K562 (cell line): ENCODE data around the gene ADORA1. TPM values are rescaled to one million over a fixed set of nuclear protein-coding genes. Genes with fewer than 3 reads are reported as not detected.

Experiments
- ATAC-seq: fragments of 200-7000 bp; cut with Tn5 transposase; 3 replicates; pipeline ENCODE4 v1.9.1; 2020; ENCODE audit warnings: moderate library complexity
- BruUV-seq: library from RNA; stranded (reverse); fragments of 400-500 nt; replicated peaks from 2 replicates; lab custom pipeline; 2021; lab: Mats Ljungman, UMichigan
- CTCF ChIA-PET: fragments of 300-600 bp; formaldehyde crosslinking; extraction: SDS; loops from one replicate; lab custom pipeline; 2021; ENCODE audit warnings: low intra/inter-chr PET ratio; lab: Yijun Ruan, JAX
- POLR2A ChIA-PET: fragments of 300-600, 350-650 bp; sonication (Branson Sonifier 250); formaldehyde crosslinking; extraction: SDS; loops from one replicate; lab custom pipeline; 2021; ENCODE audit warnings: antibody characterized with exemption, inconsistent platforms; lab: Yijun Ruan, JAX
- DNase-seq, 4 experiments: peaks; one replicate each; pipeline versions ENCODE4 v3.0.0 to v3.0.0-alpha.2; 2011 to 2018; ENCODE audit warnings: low spot score in 3 of 4, mixed read lengths in 3 of 4; ENCODE audit errors: extremely low read depth in 1 of 4
- FAIRE-seq: peaks from 2 replicates; lab custom pipeline; 2011; peaks lifted over from hg19 to GRCh38; lab: Jason Lieb, UNC
- H2AFZ ChIP-seq: 2 replicates; pipeline ENCODE4 v1.6.0; 2011; ENCODE audit warnings: low read depth, low read length, control low read depth, inconsistent platforms
- H3K27ac ChIP-seq: fragments of 200-600 bp; 3 replicates; pipeline ENCODE4 v1.8.0; 2011; ENCODE audit warnings: low read depth, mild to moderate bottlenecking, control low read depth, inconsistent platforms, low read length, moderate library complexity, mixed read lengths; ENCODE audit errors: extremely low read depth
- H3K27me3 ChIP-seq, 2 experiments: fragments of 300-600 bp in 1 of 2; 2 replicates in 1 of 2; 3 replicates in 1 of 2; pipeline versions ENCODE4 v1.6.0 to v1.8.0; 2011; ENCODE audit warnings: inconsistent platforms in 2 of 2, low read length in 2 of 2, mild to moderate bottlenecking in 1 of 2, mixed read lengths in 1 of 2, moderate library complexity in 1 of 2; ENCODE audit not compliant: control insufficient read depth in 2 of 2, insufficient read depth in 2 of 2
- H3K36me3 ChIP-seq: fragments of 300-600 bp; 3 replicates; pipeline ENCODE4 v1.8.0; 2011; ENCODE audit warnings: mild to moderate bottlenecking, low read length, inconsistent platforms; ENCODE audit not compliant: control insufficient read depth, insufficient read depth
- H3K4me1 ChIP-seq, 2 experiments: fragments of 200-600 bp in 1 of 2; replicated peaks in 1 of 2; 2 replicates in 1 of 2; 3 replicates in 1 of 2; pipeline versions ENCODE4 v1.5.1 to v1.8.0; 2011; ENCODE audit warnings: inconsistent platforms in 2 of 2, low read length in 2 of 2, mild to moderate bottlenecking in 1 of 2, mixed read lengths in 1 of 2, moderate library complexity in 1 of 2; ENCODE audit not compliant: control insufficient read depth in 2 of 2, insufficient read depth in 2 of 2
- H3K4me2 ChIP-seq: 2 replicates; pipeline ENCODE4 v1.6.1; 2011; ENCODE audit warnings: low read length, control low read depth, inconsistent platforms, mixed read lengths; ENCODE audit not compliant: insufficient read depth
- H3K4me3 ChIP-seq: fragments of 200-600 bp; sonication (generic), shearing (Covaris generic); 2 replicates; pipeline ENCODE4 v1.5.1; 2016; ENCODE audit warnings: control low read depth, inconsistent platforms
- H3K79me2 ChIP-seq: fragments of 200-600 bp; 3 replicates; pipeline ENCODE4 v1.8.0; 2011; ENCODE audit warnings: low read length, inconsistent platforms; ENCODE audit not compliant: control insufficient read depth, insufficient read depth
- H3K9ac ChIP-seq, 2 experiments: 2 replicates each; pipeline versions ENCODE4 v1.6.0 to v1.6.1; 2011; ENCODE audit warnings: low read depth in 2 of 2, low read length in 2 of 2, control low read depth in 1 of 2, inconsistent platforms in 1 of 2, mild to moderate bottlenecking in 1 of 2, mixed read lengths in 1 of 2; ENCODE audit not compliant: insufficient read depth in 1 of 2
- H3K9me1 ChIP-seq: one replicate; pipeline ENCODE4 v1.6.0; 2011; ENCODE audit warnings: inconsistent platforms, mild to moderate bottlenecking, low read length, moderate library complexity; ENCODE audit not compliant: control insufficient read depth, insufficient read depth
- H3K9me3 ChIP-seq: replicated peaks from 2 replicates; pipeline ENCODE4 v1.5.1; 2011; ENCODE audit warnings: low read depth, low read length, inconsistent platforms; ENCODE audit not compliant: control insufficient read depth, insufficient read depth
- H4K20me1 ChIP-seq: replicated peaks from 2 replicates; pipeline ENCODE4 v1.6.1; 2011; ENCODE audit warnings: low read length, inconsistent platforms, mixed read lengths; ENCODE audit not compliant: control insufficient read depth, insufficient read depth
- ATF1 ChIP-seq, 2 experiments: fragments of 450-650 bp in 1 of 2; IDR thresholded peaks; 2 replicates each; pipeline ENCODE4 v1.6.1; 2016; ENCODE audit warnings: missing compliant biosample characterization in 1 of 2, missing genetic modification characterization in 1 of 2
- BDP1 ChIP-seq: IDR thresholded peaks from 3 replicates; pipeline ENCODE4 v1.6.1; 2011; ENCODE audit not compliant: insufficient read length, insufficient read depth
- CBX5 ChIP-seq: IDR thresholded peaks from 2 replicates; pipeline ENCODE4 v1.6.1; 2014; ENCODE audit warnings: low read depth, borderline replicate concordance
- CEBPG ChIP-seq, 3 experiments: fragments of 200-800 bp in 1 of 3; sonication (Bioruptor generic) in 1 of 3; sonication (generic) in 1 of 3; formaldehyde crosslinking in 1 of 3; IDR thresholded peaks in 2 of 3; conservative IDR thresholded peaks in 1 of 3; 2 replicates each; pipeline versions ENCODE4 v1.6.1 to v1.8.0; 2016 to 2022; ENCODE audit warnings: missing compliant biosample characterization in 2 of 3, missing genetic modification characterization in 2 of 3, mild to moderate bottlenecking in 1 of 3, missing genetic modification reagents in 1 of 3
- HMGXB4 ChIP-seq: sonication (generic); formaldehyde crosslinking; IDR thresholded peaks from 2 replicates; pipeline ENCODE4 v1.8.1; 2023; ENCODE audit warnings: mild to moderate bottlenecking, missing genetic modification reagents
- KLF6 ChIP-seq: fragments of 250-450 bp; sonication (Bioruptor Pico); IDR thresholded peaks from 2 replicates; pipeline ENCODE4 v1.4.0; 2020; ENCODE audit warnings: mild to moderate bottlenecking, moderate library complexity, borderline replicate concordance
- MCM3 ChIP-seq: fragments of 450-650 bp; IDR thresholded peaks from 2 replicates; pipeline ENCODE4 v1.6.1; 2016
- NCOA6 ChIP-seq: fragments of 450-650 bp; IDR thresholded peaks from 2 replicates; pipeline ENCODE4 v1.6.1; 2017; ENCODE audit warnings: mild to moderate bottlenecking
- TAL1 ChIP-seq: fragments of 450-650 bp; IDR thresholded peaks from 2 replicates; pipeline ENCODE4 v1.6.1; 2016; ENCODE audit warnings: mild to moderate bottlenecking
- TGIF2 ChIP-seq: sonication (generic); formaldehyde crosslinking; IDR thresholded peaks from 2 replicates; pipeline ENCODE4 v1.8.1; 2022; ENCODE audit warnings: mild to moderate bottlenecking, missing genetic modification reagents, moderate library complexity
- TSC22D4 ChIP-seq: fragments of 450-650 bp; IDR thresholded peaks from 2 replicates; pipeline ENCODE4 v1.6.1; 2016; ENCODE audit warnings: missing genetic modification characterization, missing biosample characterization, control low read depth
- ZNF24 ChIP-seq: fragments of 450-650 bp; IDR thresholded peaks from 2 replicates; pipeline ENCODE4 v1.6.1; 2016
- ZNF253 ChIP-seq: fragments of 250-450 bp; sonication (Bioruptor Pico); conservative IDR thresholded peaks from 2 replicates; pipeline ENCODE4 v1.6.1; 2021; ENCODE audit warnings: mild to moderate bottlenecking
- ZNF586 ChIP-seq: fragments of 450-650 bp; formaldehyde crosslinking; conservative IDR thresholded peaks from 2 replicates; pipeline ENCODE4 v1.4.0; 2020; ENCODE audit warnings: mild to moderate bottlenecking, moderate library complexity
- ZNF778 ChIP-seq: fragments of 450-650 bp; formaldehyde crosslinking; IDR thresholded peaks from 2 replicates; pipeline ENCODE4 v1.4.0; 2020; ENCODE audit warnings: mild to moderate bottlenecking, moderate library complexity
- WGBS: fragments of 100-300 bp; shearing (Covaris generic); methylation state at CpG from one replicate; pipeline ENCODE4 v1.1.6; 2016; ENCODE audit warnings: low coverage, mixed read lengths; ENCODE audit not compliant: insufficient coverage; ENCODE audit errors: missing lambda C conversion rate; 5-methylcytosine and 5-hydroxymethylcytosine counted together
- in situ Hi-C: fragments of 300-500 bp; cut with MboI; formaldehyde crosslinking; loops from 4 replicates; pipeline ENCODE4 v1.15.0; 2018; ENCODE audit warnings: inconsistent platforms, mixed read lengths
- intact Hi-C: fragments of 100-400 bp; cut with micrococcal nuclease; formaldehyde crosslinking; loops from 2 replicates; pipeline ENCODE4 v1.14.2; 2022
- polyA plus RNA-seq, 8 experiments: library from polyadenylated mRNA; depleted of rRNA in 4 of 8; stranded (reverse) in 5 of 8; unstranded in 3 of 8; fragments of >200 nt; fragmentation: Nextera tagmentation in 2 of 8; fragmentation: Illumina TruSeq in 1 of 8; extraction: Ambion mirVana in 2 of 8; extraction: Trizol in 1 of 8; gene quantifications; 2 replicates each; pipeline versions ENCODE4 v1.2.1 to v1.2.3, GENCODE V29; 2011 to 2014; ENCODE audit warnings: inconsistent platforms in 1 of 8, missing spikeins in 1 of 8
- total RNA-seq, 7 experiments: library from RNA; depleted of rRNA in 6 of 7; stranded (reverse); fragments of >200 nt in 6 of 7; fragmentation: Illumina TruSeq in 2 of 7; extraction: Trizol in 2 of 7; gene quantifications; 2 replicates each; pipeline versions ENCODE4 v1.2.1 to v1.2.3, GENCODE V29; 2011 to 2021; ENCODE audit warnings: low replicate concordance in 1 of 7
- TF ChIP-seq, protein P1 (sequence below): sonication (generic); formaldehyde crosslinking; IDR thresholded peaks from 2 replicates; pipeline ENCODE4 v1.8.0; 2022; ENCODE audit warnings: mild to moderate bottlenecking, missing genetic modification reagents

Gene ADORA1
- total and polyA plus RNA-seq, 9 of the 15 experiments (the other 6 are each of a cell fraction or from before 2014, with no cell fraction given) = not detected

DNA sequence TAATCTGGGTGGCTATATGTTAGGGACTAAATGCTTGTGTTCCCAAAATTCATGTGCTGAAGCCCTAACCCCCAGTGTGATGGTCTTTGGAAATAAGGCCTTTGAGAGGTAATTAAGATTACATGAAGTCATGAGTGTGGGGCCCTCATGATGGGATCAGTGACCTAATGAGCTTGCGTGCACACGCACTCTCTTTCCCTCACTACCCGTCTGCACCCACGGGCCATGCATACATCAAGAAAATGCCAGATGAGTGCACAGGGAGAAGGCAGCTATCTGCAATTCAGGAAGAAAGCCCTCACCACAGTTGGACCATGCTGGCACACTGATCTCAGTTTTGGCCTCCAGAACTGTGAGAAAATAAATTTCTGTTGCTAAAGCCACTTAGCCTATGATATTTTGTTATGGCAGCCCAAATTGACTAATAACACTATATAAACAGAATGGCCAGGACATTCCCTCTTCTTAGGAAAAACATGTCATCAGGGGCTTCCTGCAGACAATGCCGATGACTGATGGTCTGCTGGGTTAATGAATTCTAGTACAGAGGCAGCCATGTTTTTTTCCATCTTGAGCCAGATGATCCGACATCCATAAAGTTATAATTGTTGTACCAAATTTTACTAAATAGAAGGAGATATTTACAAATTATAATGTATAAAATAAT lies 23.6 kb upstream of the ADORA1 start:
- DNase-seq = no peak
- no peak for FAIRE-seq
- CTCF ChIA-PET = no interaction called here
- TF ChIP-seq KLF6 (CRISPR knock-in tag) (no peak), MCM3 (no peak), ZNF24 (no peak), ATF1 (CRISPR knock-in tag; IDR thresholded peaks at IDR 0.05) (no peak), ATF1 (tag; IDR thresholded peaks at IDR 0.05) (no peak), HMGXB4 (CRISPR knock-in tag) (no peak), ZNF586 (no peak), TSC22D4 (no peak), CEBPG (CRISPR knock-in tag; IDR thresholded peaks at IDR 0.05) (no peak), CEBPG (tag; conservative IDR thresholded peaks at IDR 0.05 in 1 of 2, IDR thresholded peaks at IDR 0.05 in 1 of 2) (no peak), TAL1 (no peak), TGIF2 (no peak), CBX5 (no peak), ZNF778 (CRISPR knock-in tag) (no peak), BDP1 (no peak), ZNF253 (CRISPR knock-in tag) (no peak), NCOA6 (no peak)
- TF ChIP-seq, protein P1, sequence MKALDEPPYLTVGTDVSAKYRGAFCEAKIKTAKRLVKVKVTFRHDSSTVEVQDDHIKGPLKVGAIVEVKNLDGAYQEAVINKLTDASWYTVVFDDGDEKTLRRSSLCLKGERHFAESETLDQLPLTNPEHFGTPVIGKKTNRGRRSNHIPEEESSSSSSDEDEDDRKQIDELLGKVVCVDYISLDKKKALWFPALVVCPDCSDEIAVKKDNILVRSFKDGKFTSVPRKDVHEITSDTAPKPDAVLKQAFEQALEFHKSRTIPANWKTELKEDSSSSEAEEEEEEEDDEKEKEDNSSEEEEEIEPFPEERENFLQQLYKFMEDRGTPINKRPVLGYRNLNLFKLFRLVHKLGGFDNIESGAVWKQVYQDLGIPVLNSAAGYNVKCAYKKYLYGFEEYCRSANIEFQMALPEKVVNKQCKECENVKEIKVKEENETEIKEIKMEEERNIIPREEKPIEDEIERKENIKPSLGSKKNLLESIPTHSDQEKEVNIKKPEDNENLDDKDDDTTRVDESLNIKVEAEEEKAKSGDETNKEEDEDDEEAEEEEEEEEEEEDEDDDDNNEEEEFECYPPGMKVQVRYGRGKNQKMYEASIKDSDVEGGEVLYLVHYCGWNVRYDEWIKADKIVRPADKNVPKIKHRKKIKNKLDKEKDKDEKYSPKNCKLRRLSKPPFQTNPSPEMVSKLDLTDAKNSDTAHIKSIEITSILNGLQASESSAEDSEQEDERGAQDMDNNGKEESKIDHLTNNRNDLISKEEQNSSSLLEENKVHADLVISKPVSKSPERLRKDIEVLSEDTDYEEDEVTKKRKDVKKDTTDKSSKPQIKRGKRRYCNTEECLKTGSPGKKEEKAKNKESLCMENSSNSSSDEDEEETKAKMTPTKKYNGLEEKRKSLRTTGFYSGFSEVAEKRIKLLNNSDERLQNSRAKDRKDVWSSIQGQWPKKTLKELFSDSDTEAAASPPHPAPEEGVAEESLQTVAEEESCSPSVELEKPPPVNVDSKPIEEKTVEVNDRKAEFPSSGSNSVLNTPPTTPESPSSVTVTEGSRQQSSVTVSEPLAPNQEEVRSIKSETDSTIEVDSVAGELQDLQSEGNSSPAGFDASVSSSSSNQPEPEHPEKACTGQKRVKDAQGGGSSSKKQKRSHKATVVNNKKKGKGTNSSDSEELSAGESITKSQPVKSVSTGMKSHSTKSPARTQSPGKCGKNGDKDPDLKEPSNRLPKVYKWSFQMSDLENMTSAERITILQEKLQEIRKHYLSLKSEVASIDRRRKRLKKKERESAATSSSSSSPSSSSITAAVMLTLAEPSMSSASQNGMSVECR (CRISPR knock-in tag) = no peak

More for the DNA sequence above, 23.6 kb upstream of the ADORA1 start:
- Histone ChIP-seq H3K9ac (no peak overlapping the region), H3K9me3 (no peaks in the 10 kb centered on the region), H3K27ac (no peak overlapping the region), H3K27me3 (peaks cover 13 to 23% of the 10 kb centered on the region in 2 experiments; a peak in 4 of 5 replicates), H3K4me2 (no peak overlapping the region), H3K36me3 (no peaks in the 10 kb centered on the region), H3K4me1 (no peaks in the 10 kb centered on the region), H3K9me1 (no peaks in the 10 kb centered on the region), H3K79me2 (no peaks in the 10 kb centered on the region), H2AFZ (no peak overlapping the region), H4K20me1 (no peaks in the 10 kb centered on the region), H3K4me3 (no peak overlapping the region)
- ATAC-seq = no peak
- no TSS peak for BruUV-seq
- in situ Hi-C loops (no loop called here), intact Hi-C loops (no loop called here)
- 3% methylated on average over 6 of the region's 6 CpGs for WGBS
- POLR2A ChIA-PET = interaction anchor here (0.6 kb wide), 1 partner anchor 14 kb away, joined by 4 read pairs; no protein-coding TSS in a partner anchor
